GM10847 (cell line): ENCODE measurements around the gene C19orf44.

Experiments used
- POLR2A ChIP-seq: IDR thresholded peaks from 2 replicates; pipeline ENCODE4 v1.6.1; 2011; ENCODE audit not compliant: insufficient read length; ENCODE audit errors: extremely low read depth

The C19orf44 gene

DNA sequence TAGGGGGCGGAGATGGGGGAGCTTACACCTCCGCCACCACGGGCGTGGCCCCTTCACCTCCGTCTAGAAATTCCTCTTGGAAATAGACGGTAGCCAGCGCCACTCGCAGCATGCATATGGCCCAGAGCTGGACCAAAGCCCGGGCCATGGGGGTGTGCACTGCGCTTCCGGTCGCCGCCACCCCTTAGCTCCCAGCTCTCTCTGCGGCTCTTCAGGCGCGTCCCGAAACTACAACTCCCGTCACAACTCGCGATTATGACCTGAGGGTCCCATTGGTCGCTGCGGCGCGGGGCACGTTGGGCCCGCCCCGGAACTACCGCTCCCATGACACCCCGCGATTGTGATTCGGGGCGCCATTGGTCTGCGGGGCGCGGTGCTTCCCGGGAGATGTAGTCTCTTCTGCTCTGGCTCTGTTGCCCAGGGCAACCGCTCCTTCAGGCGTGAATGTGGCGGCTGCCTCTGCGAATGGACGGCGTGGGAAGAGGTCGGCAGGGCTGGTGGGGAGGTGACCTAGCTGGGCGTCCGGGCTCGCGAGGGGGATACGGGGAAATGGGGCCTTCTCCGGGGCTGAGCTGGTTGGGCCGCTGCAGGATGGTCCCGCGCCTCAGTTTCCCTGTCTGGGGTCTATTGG is at the start of gene C19orf44, which contains the start of gene CALR3:
Gene C19orf44 (plus strand): TSS at position 413 of the 631 bp plus-strand sequence. CDS start 4,399 bp downstream, outside the sequence.
Gene CALR3 (minus strand): TSS at position 186 of the 631 bp plus-strand sequence. CDS start 38 bp downstream, at position 148.
- peak; percentile 69 for TF ChIP-seq POLR2A

DNA sequence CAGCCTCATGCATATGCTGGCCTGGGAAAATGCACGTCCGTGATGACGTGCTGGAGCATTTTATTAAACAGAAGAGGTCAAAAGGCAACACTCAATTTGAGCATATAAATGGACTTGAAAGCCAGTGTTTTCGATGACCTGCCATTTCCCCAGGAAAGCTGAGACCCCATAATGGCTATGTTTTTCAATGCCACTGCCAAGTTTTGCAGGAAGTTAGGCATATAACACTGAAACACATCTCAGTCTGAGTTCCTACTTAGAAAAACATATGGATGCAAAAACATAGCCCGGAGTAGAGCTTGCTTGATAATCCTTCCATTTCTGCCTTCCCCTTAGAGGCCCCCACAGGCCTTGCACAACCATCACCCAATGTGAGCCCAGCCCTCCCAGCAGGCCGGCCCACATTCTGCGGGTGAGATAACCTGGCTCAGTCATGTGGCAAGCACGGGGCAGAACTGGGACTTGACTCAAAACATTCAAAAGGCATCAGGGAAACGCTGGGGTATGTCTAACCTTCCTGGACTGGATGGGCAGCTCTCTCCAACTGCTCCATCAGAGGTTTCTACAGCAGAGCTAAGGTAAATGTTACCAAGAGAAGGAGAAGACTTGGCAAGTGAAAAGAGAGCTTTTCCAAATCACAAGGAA is 49.3 kb upstream of the C19orf44 start:
- no peak for TF ChIP-seq POLR2A

DNA sequence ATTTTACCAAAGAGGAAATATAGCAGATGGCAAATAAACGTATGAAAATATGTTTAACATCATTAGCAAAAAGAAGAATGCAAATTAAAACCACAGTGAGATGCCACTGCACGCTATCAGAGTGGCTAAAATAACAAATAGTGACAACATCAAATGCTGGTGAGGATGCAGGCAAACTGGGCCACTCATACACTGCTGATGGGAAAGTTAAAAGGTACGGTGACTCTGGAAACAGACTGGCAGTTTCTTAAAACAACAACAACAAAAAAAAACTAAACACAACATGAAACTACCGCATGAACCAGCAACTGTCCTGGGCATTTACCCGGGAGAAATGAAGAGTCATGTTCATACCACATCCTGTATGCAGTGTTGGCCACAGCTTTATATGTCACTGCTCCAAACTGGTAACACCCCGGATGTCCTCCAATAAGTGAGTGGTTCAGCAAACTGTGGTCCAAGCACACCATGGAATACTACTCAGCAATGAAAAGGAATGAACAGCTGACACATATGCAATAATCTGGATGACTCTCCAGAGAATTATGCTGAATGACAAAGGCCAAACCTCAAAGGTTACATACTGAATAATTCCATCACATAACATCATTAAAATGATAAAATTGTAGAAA is 46.7 kb upstream of the C19orf44 start:
- no peak for TF ChIP-seq POLR2A

DNA sequence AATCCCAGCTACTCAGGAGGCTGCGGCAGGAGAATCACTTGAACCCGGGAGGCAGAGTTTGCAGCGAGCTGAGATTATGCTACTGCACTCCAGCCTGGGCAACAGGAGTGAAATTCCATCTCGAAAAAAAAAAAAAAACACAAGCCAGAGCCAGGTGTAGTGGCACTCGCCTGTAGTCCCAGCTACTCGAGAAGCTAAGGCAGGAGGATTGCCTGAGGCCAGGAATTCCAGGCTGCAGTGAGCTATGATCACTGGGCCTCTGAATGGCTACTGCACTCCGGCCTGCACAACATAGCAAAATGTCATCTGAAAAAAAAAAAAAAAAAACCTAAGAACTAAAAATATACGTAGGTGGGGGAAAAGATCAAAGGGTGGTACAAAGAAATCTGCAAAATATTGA is 43.9 kb upstream of the C19orf44 start:
- no peak for TF ChIP-seq POLR2A

DNA sequence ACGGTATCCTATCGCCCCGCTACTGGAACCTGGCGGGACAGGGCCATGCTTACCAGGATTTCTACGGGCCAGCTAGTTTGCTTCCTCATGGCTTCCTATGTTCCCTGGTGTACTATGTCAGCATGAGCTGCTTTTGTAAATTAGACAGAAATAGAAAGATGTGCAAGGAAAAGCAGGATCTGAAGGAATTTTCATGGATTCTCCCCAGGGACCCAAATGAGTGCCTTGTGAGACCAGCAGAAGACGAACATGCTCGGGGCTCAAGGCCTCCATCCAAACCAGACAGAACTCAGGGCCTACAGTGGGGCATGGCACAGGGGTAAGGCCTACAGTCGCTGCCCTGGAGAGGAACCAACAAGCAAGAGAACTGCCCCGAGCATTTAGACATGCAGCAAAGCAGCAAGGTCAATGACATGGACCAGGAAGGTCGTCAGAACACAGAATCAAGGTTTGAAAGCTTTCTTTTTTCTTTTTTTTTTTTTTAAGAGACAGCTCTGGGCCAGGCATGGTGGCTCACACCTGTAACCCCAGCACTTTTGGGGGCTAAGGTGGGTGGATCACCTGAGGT is 41.8 kb upstream of the C19orf44 start:
- no peak for TF ChIP-seq POLR2A

DNA sequence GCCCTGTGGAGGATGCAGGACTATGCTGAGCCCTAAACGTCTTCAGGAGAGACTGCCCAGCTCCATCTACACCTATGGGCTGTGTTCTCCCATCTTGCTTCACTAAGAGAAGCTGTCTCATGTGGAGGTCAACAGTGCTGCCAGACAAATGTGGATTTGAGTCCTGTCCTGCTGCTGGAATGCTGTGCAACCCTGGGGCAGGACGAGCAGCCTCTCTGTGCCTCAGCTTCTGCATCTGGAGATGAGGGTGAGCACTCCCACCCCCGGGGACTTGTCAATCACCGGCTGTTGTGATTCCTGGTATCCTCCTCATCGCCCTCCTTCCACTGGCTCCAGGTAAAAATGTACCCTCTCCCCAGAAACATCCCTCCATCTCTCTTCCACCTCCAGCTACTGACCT is 40.7 kb upstream of the C19orf44 start:
- no peak for TF ChIP-seq POLR2A

DNA sequence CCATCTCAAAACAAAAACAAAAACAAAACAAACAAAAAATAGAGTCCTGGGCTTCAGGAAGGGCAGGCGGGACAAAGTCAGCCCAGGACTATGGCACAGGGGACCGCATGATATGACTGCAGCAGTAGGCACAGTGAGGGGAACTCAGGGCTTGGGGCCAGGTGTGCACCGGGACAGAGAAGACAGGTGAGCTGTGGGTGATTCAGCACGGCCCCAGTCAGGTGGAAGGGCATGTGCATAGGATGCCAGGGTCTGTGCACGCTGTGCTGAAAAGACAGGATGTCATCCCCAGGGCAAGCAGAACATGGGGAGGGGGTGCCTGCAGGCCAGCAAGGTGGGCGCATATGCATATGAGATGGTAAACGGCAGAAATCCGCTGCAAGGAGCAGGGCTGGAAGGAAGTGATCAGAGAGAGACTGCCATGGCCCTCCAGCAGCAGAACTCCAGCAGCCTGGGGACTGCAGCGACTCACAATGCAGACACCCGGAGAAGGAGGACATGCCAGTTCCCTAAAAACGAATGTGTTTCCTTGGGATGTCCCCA is 39.5 kb upstream of the C19orf44 start:
- no peak for TF ChIP-seq POLR2A

DNA sequence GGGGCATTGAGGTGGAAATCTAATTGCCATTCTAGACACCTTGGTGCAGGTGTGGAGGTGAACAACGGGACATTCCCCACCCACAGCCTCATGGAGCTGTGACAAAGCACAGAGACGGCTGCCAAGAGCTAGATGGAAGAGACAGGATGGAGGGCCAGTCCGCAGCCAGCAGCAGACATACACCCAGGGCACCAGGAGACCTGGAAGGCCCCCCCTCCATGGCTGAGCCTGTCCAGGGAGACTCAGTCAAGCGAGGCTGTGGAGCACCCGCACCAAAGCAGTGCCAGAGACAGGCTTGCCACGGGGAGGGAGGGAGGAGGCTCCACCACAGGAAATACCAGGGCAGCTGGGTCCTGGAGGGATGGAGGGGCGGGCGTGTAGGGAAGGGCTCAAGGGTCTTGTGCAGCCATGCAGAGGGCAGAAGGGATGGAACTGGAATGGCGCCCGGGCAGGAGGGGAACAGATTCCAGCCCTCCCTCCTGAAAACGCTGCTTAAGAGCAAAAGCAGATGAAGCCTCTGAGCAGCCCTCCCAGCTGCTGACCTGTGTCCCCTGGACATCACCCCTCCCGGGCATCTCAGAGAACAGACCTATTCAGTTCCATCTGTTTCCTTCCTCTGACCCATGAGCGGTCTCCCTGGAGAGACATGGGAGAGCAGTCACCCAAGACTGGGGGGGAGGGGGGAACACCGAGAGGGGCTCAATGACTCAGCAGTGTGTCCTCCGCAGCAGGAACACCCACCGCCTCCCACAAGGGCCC is 38.8 kb upstream of the C19orf44 start:
- TF ChIP-seq POLR2A, result no peak

DNA sequence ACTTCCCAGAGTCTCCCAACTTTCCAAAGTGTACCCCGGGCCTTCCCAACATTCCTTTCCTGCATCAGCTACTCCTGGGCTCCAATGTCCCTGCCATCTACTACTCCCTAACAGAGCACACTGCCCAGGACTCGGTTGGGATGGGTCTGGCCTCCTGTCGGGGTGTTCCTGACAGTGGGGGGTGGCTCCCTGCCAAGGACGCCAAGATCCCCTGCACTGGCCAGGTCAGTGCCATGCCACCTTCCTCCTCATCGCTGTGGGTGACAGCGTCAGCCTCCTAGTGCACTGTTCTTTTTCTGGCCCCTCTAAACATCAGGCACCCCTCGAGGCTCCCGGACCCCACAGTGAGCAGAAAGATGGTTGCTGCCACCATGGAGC is 38.3 kb upstream of the C19orf44 start:
- TF ChIP-seq POLR2A, result no peak

DNA sequence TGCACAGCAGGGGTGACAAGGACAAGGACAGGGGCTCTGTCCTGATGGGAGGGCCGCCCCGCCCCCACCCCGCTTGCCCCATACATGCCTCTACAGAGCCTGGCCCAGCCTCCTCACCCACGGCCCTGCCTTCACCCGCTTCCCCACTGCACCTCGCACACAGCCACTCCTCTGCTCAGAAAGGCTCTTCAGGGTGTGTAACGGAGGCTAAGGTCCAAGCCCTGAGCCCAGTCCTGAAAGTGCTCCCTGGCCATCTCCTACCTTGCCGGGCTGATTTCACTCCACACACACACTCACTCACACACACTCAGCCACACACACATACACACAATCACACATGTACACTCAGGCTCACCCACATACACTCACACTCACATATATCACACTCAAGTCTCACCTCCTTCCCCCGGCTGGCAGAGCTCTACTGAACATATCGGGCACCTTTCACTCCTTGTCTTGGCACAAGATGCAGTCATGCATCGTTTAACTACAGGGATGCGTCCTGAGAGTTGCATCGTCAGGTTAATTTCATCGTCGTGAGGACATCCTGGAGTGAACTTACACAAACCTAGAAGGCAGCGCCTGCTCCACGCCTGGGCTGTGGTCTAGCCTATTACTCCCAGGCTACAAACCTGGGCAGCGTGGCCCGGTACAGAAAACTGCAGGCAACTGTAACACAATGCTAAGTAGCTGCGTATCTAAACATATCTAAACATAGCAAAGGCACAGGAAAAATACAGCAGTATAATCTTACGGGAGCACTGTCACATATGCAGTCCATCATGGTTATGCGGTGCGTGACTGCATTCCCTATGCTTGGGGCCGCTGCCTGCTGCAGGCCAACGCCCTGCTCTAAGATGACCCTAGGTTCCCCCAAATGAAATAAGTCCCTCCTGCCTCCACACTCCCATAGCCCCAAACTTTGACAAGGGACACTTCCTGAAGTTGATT is 37.5 kb upstream of the C19orf44 start:
- TF ChIP-seq POLR2A, result no peak

DNA sequence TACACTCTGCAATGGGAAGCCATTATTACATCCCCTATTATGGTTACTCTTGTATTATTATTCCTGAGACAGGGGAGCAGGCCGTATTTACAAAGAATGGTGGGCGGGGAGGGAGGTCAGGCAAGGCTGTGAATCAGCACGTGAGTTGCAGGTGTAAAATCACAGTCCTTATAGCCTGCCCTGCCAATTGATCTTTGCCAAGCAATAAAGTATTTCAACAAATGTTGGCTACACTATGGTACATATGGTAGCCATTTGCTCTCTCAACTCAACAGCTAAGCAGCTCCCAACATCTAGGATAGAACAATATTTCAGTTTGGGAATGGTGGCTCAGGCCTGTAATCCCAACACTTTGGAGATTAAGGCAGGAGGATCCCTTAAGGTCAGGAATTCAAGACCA is 36.5 kb upstream of the C19orf44 start:
- TF ChIP-seq POLR2A, result no peak

DNA sequence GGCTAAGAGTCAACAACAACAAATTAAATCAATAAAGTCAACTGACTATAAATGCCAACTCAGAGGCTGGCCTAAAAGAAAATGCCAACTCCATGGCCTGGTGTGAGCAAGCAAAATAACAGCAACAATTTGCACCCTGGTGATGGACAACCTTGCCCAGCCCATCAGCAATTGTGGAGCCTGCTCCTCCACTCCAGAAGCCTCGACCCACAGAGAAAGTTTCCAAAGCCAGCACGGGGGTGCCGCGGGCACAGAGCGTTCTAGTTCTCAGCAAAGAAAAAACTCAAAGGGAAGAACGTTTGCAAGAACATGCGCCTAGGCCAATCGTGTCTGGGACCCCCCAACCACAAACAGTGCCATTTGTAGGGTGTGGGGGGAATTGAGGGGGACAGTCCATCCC is 35.7 kb upstream of the C19orf44 start:
- TF ChIP-seq POLR2A, result no peak

DNA sequence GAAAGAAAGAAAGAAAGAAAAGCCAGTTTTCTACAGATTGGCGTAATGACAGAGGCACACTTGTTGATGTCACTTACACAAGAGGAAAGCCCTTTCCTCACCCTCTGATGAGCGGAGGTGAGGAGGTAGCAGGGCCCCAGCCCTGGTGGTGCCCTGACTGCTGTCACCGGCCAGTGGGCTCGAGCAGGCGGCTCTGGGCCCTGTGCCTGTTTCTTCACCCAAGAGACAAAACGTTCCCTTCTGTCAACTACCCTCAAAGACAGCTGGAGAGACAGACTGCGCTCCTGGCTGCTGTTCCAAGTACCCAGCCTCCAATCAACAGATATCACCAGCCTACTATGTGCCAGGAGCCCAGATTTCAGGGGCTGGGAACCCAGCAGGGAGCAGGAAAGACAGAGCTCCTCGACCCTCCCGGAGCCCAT is 34.6 kb upstream of the C19orf44 start:
- TF ChIP-seq POLR2A, result no peak

DNA sequence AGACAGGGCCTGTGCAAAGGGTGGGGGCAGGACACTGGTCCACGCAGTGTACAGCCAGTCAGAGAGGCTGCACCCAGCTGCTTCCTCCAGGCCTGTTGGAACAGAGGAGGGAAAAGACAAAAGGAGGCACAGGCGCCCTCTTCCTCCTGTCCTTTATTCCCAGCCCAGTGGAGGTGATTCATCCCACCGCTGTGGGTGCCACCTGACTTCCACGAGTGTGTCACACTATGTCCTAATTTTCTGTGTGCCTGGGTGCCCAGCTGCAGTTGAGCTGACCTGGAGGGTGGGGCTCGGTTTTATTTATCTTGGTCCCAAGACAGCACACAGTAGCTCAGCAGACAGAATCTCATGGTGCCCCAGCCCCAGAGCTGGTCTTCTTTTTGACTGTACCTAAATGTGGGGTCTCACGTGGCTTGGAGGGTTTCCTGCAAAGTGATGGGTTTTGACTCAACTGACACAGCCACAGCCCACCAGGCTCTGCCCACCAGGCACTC is 33.4 kb upstream of the C19orf44 start:
- no peak for TF ChIP-seq POLR2A
